ENCODE measurements around the gene GOLGA7B.

The GOLGA7B gene

GRCh38 chr10:97849687-97850402 is at the start of gene GOLGA7B:
TSS of gene GOLGA7B (plus strand) at chr10:97849843. CDS start at chr10:97850304, 461 bp downstream.
- peak; percentile 38 to 42 for DNase-seq (ENCODE audit: low read depth in 2 of 2)

DNA sequence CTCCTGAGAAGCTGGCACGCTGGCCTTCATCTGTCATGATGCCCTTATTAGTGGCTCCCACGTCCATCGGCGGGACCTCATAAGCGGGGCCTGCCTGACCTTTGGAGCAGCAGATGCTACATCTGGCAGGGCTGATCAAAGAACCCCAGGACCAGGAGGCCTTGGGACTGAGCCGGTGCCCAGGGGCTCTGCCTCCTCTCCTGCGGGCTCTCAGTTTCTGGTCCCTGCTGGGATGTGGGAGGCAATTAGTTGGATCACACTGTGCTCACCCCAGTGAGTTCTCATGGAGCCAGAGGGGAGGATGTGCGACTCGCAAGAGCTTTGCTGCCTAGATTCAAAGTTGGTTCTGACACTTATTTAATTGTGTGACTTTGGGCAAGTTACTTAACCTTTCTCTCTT is 49.2 kb upstream of the GOLGA7B start:
- DNase-seq (ENCODE audit: low read depth in 2 of 2) = no peak

- DNase-seq (ENCODE audit: low read depth in 2 of 2) = no peak
Measured at GRCh38 chr10:97801422-97801821, 48.2 kb upstream of the GOLGA7B start.

- no peak for DNase-seq (ENCODE audit: low read depth in 2 of 2)
Measured at GRCh38 chr10:97805096-97805884, 44.4 kb upstream of the GOLGA7B start.

DNA sequence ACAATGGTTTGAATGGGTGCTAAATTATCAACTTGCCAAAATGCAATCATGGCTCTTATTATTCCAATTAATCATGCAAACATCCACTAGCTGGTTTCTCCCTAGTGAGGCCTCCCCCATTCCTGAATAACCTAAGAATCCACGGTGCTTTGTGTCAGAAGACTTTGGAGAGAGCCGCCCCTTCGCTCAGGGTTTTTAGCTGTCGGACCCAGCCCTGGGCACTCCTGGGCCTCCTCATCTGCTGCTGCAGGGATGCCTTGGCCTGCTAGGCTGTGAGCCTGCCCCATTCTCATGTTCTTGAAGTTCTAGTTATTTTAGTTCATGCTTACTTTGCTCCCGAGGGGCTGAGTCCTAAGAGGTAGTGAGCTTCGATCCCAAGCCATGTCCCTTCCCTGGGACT is 43.7 kb upstream of the GOLGA7B start:
- no peak for DNase-seq (ENCODE audit: low read depth in 2 of 2)

DNA sequence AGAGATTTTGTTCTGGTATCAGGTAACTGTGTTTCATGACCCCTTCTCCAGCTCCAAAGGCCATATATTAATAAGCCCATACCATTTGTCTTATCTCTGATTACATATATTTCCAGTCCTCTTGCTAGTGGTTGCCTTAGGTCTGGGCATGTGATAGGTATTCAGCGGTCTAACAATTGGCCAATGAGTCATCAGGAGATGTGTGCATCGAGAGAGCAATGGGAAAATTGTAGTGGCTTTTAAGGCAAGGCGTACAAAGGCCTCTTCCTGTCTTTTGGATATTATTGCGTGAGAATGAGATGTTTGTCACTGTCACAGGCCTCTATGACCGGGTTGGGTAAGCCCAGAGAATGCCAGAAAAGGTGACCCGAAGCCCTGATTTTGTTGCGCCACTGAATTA is 39.2 kb upstream of the GOLGA7B start:
- DNase-seq (ENCODE audit: low read depth in 2 of 2) = no peak

- no peak for DNase-seq (ENCODE audit: low read depth in 2 of 2)
Measured at GRCh38 chr10:97811958-97812357, 37.7 kb upstream of the GOLGA7B start.

DNA sequence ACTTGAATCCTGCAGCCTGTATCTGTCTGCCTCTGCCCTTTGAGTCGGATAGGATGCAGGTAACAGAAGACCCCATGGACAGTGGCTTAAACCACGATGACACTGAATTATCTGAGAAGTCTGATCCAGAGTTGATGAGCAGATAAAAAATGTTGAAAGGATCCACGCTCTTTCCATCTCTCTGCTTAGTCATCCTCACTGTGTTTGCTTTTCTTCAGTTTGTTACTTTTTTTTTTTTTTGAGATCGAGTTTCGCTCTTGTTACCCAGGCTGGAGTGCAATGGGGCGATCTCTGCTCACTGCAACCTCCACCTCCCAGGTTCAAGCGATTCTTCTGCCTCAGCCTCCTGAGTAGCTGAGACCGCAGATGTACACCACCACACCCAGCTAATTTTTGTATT is 36.9 kb upstream of the GOLGA7B start:
- DNase-seq (ENCODE audit: low read depth in 2 of 2) = no peak

DNA sequence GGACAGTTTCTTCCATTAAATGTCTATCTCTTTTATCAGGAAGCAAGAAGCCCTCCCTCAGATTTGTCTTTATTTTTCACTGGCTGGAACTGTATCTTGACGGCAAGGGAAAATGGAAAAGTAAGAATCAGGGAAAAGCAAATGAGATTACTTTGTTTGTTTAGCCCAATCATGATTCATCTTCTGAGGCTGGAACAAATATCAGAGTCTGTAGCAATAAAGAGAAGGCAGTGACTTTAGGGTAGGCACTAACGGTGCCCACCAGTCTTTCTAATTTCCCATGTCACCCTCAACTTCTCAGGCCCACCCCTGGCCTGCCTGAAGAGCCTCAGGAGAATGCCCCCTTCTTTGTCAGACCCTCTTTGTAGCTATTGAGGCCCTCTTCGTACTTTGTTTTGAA is 36.3 kb upstream of the GOLGA7B start:
- DNase-seq (ENCODE audit: low read depth in 2 of 2) = no peak

DNA sequence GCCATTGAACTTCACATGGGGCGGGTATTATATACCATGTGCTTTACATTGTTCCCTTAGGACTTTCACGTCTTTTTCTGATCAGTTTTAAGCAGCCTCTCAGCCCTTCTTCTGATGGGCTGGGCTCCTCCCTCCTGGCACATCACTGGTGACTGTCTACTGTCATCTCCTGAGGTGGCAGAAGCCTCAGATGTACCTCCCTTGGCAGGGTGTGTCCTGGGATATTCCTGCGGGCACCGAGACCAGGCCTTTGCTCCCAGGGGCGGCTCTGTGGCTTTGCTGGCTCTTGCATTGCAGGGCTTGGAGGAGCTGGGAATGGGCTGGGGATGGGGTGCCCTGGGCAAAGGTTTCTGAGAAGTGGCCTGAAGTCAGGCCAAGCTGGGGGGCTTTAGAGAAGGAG is 34.6 kb upstream of the GOLGA7B start:
- DNase-seq (ENCODE audit: low read depth in 2 of 2) = no peak

DNA sequence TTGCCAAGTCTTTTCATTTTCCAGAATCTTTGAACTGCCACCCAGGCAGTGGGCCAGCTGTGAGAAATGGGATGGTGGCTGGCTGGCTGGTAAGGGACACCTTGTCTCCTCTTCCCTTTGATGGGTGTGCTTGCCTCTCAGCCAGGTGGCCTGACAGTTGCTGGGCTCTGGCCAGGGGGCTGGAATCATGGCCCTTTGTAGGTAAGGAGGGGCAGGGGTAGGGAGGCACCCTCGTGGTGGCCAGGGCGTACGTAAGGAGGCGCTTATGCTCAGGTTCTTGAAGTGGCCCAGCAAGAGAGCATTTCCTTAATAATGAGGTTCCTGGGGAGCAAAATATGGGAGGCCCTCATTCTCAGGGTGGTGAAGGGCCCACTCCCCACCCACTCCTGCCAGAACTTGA is 33.0 kb upstream of the GOLGA7B start:
- no peak for DNase-seq (ENCODE audit: low read depth in 2 of 2)

- no peak for DNase-seq (ENCODE audit: low read depth in 2 of 2)
Measured at GRCh38 chr10:97818572-97818971, 31.1 kb upstream of the GOLGA7B start.

- DNase-seq (ENCODE audit: low read depth in 2 of 2) = no peak
Measured at GRCh38 chr10:97820096-97820704, 29.4 kb upstream of the GOLGA7B start.

GRCh38 chr10:97821308-97822038 is 28.2 kb upstream of the GOLGA7B start:
- no peak for DNase-seq (ENCODE audit: low read depth in 2 of 2)

GRCh38 chr10:97822261-97822687 is 27.4 kb upstream of the GOLGA7B start:
- DNase-seq (ENCODE audit: low read depth in 2 of 2) = no peak

DNA sequence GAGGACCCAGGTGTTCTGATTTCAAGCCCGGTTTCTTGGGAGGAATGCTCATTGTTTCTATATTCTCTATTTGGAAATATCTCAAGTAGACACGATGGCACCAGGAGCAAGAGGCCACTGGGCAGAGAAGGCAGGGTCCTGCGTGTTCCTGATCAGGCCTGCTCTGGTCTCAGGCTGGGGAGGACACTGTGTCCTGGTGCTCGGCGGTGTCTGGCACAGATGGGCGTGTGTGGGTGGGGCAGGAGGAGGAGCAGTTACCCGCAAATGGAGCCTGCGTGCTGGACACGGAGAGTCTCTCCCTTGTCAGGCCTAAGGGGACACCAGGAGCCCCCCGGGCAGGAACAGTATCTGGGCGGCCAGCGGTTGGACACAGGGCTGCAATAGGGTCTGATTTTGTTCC is 25.9 kb upstream of the GOLGA7B start:
- DNase-seq (ENCODE audit: low read depth in 2 of 2) = no peak

GRCh38 chr10:97825020-97825760 is 24.5 kb upstream of the GOLGA7B start:
- DNase-seq (ENCODE audit: low read depth in 2 of 2) = no peak

DNA sequence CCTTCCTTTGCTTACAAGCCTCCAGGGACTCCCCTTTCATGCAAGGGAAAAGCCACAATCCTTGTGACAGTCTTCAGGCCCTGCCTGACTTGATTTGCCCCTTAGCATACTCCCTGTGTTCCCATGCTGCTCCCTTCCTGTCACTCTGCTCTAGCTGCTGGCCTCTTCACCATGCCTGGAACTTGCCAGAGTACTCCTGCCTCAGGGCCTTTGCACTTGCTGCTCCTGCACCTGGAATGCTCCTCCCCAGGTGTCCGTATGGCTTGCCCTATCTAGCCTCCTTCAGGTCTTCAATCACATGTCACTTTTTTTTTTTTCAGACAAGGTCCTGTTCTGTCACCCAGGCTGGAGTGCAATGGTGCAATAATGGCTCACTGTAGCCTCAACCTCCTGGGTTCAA is 22.8 kb upstream of the GOLGA7B start:
- DNase-seq (ENCODE audit: low read depth in 2 of 2) = no peak

DNA sequence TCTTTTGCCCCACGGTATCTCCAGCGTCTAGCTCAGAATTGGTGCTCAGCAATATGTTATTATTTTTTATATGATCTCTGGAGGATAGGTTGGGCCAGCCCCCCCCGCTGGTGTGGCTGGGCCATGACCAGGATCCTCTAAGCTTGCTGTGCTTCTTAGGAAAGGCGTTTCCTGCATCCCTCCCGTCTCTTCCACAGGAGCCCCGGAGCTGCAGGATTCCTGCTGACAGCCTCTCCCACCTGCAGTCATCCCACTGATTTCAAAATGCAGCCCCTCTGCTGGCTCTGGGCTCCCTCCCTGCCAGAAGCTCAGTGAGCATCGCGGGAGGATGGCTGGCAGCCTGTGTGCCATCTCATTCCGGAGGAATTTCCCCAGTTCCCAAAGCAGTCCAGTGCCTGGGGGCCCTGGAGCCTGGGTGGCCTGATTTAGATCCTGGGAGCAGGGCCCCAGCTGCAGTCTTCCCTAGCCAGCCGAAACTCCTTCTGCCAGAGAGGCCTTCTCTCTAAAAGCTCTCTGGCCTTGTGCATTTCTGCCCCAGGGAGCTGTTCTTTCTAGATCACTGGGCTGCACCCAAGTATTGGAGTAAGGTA is 21.8 kb upstream of the GOLGA7B start:
- no peak for DNase-seq (ENCODE audit: low read depth in 2 of 2)

- no peak for DNase-seq (ENCODE audit: low read depth in 2 of 2)
Measured at GRCh38 chr10:97828721-97829120, 20.9 kb upstream of the GOLGA7B start.

- no peak for DNase-seq (ENCODE audit: low read depth in 2 of 2)
Measured at GRCh38 chr10:97830064-97830463, 19.6 kb upstream of the GOLGA7B start.
